Right atrium auricular region (tissue), 2 donors: ENCODE data around the gene MYB. TPM values are rescaled to one million over a fixed set of nuclear protein-coding genes. Genes with fewer than 3 reads are reported as not detected.
"Not testable (repeated sequence)": the region's sequence is repeated elsewhere in the genome, so short reads cannot be mapped to it uniquely, and the experiment has no call there.

Source experiments
- DNase-seq: peaks from one replicate; pipeline ENCODE4 v3.0.0-alpha.2; 2019; ENCODE audit warnings: low spot score
- H3K27ac ChIP-seq, 2 donors: fragments of 200-600 bp; sonication (generic); 1 replicate in 1 of 2; 2 replicates in 1 of 2; pipeline ENCODE4 v1.5.1; 2016 to 2019
- H3K27me3 ChIP-seq, 2 donors: fragments of 200-600 bp; sonication (generic); one replicate each; pipeline versions ENCODE4 v1.5.1 to v1.6.0; 2017 to 2019
- H3K36me3 ChIP-seq: fragments of 200-600 bp; sonication (generic); one replicate; pipeline ENCODE4 v1.5.1; 2016
- H3K4me1 ChIP-seq, 2 donors: fragments of 200-600 bp; sonication (generic); one replicate each; pipeline versions ENCODE4 v1.5.1 to v1.6.0; 2017 to 2019
- H3K4me3 ChIP-seq, 2 donors: fragments of 200-600 bp; sonication (generic); 1 replicate in 1 of 2; 2 replicates in 1 of 2; pipeline ENCODE4 v1.5.1; 2017 to 2019; ENCODE audit warnings: mild to moderate bottlenecking in 1 of 2, moderate library complexity in 1 of 2
- H3K9me3 ChIP-seq, 2 donors: fragments of 200-600 bp; sonication (generic); one replicate each; pipeline ENCODE4 v1.5.1; 2019
- CTCF ChIP-seq, 2 donors: fragments of 200-600 bp; sonication (generic); IDR thresholded peaks; one replicate each; pipeline ENCODE4 v1.5.1; 2019; ENCODE audit warnings: antibody characterized with exemption in 2 of 2
- total RNA-seq, 2 donors: library from RNA; depleted of rRNA; stranded (reverse); fragments of >200 nt; gene quantifications; one replicate each; pipeline ENCODE4 v1.1.0, GENCODE V29; 2016

MYB gene
- total RNA-seq, 2 donors from 2014 or later: 0.16 TPM; not detected in 1

- Histone ChIP-seq H3K4me3 (no peak overlapping the region), H3K4me1 (no peaks in the 10 kb centered on the region), H3K27me3 (no peaks in the 10 kb centered on the region), H3K9me3 (no peaks in the 10 kb centered on the region), H3K27ac (no peak overlapping the region), H3K36me3 (no peaks in the 10 kb centered on the region)
- TF ChIP-seq CTCF (IDR thresholded peaks at IDR 0.05): no peak
- DNase-seq: no peak
Measured at GRCh38 chr6:135243871-135244796, 63.0 kb downstream of the MYB start.

GRCh38 chr6:135244805-135245204 is 63.7 kb downstream of the MYB start:
- DNase-seq: no peak
- H3K27ac ChIP-seq: no peak overlapping the region
- no peak for TF ChIP-seq CTCF (IDR thresholded peaks at IDR 0.05)
- no peaks in the 10 kb centered on the region for H3K27me3 ChIP-seq
- no peaks in the 10 kb centered on the region for H3K36me3 ChIP-seq
- H3K4me1 ChIP-seq: no peaks in the 10 kb centered on the region
- H3K9me3 ChIP-seq: no peaks in the 10 kb centered on the region
- no peak overlapping the region for H3K4me3 ChIP-seq

GRCh38 chr6:135246412-135247012 is 65.4 kb downstream of the MYB start:
- DNase-seq, H3K4me3 ChIP-seq, H3K27me3 ChIP-seq, H3K36me3 ChIP-seq, H3K4me1 ChIP-seq, H3K9me3 ChIP-seq, H3K27ac ChIP-seq: not testable (repeated sequence)

- Histone ChIP-seq H3K27ac (no peak overlapping the region), H3K4me3 (no peak overlapping the region), H3K9me3 (no peaks in the 10 kb centered on the region), H3K36me3 (no peaks in the 10 kb centered on the region), H3K4me1 (no peaks in the 10 kb centered on the region), H3K27me3 (no peaks in the 10 kb centered on the region)
- DNase-seq: no peak
- no peak for TF ChIP-seq CTCF (IDR thresholded peaks at IDR 0.05)
Measured at GRCh38 chr6:135250234-135250633, 69.1 kb downstream of the MYB start.

GRCh38 chr6:135250751-135251497 is 69.8 kb downstream of the MYB start:
- DNase-seq: no peak
- H3K9me3 ChIP-seq: no peaks in the 10 kb centered on the region
- no peak overlapping the region for H3K27ac ChIP-seq
- H3K4me1 ChIP-seq: no peaks in the 10 kb centered on the region
- H3K4me3 ChIP-seq: no peak overlapping the region
- H3K27me3 ChIP-seq: no peaks in the 10 kb centered on the region
- no peak for TF ChIP-seq CTCF (IDR thresholded peaks at IDR 0.05)
- no peaks in the 10 kb centered on the region for H3K36me3 ChIP-seq
